LNCAP (cell line): ENCODE measurements around the gene PTPRG.

Experiments
- CTCF ChIP-seq: fragments of 450-650 bp; IDR thresholded peaks from 2 replicates; pipeline ENCODE4 v1.5.1; 2017; ENCODE audit warnings: mild to moderate bottlenecking

PTPRG gene

GRCh38 chr3:62039586-62039985, 478.2 kb downstream of the PTPRG start:
- no peak for TF ChIP-seq CTCF

GRCh38 chr3:62041681-62042080, 480.3 kb downstream of the PTPRG start:
- TF ChIP-seq CTCF: no peak

- TF ChIP-seq CTCF: no peak
Observed at GRCh38 chr3:62044874-62045411, 483.6 kb downstream of the PTPRG start.

GRCh38 chr3:62046326-62046725, 485.0 kb downstream of the PTPRG start:
- TF ChIP-seq CTCF: no peak

- no peak for TF ChIP-seq CTCF
Observed at GRCh38 chr3:62048577-62048976, 487.2 kb downstream of the PTPRG start.

GRCh38 chr3:62049033-62049432, 487.7 kb downstream of the PTPRG start:
- no peak for TF ChIP-seq CTCF

GRCh38 chr3:62051506-62051905, 490.1 kb downstream of the PTPRG start:
- TF ChIP-seq CTCF: peak; percentile 84

GRCh38 chr3:62052331-62052730, 491.0 kb downstream of the PTPRG start:
- TF ChIP-seq CTCF: no peak
